ENCODE data around the gene PLB1.

PLB1 gene

DNA sequence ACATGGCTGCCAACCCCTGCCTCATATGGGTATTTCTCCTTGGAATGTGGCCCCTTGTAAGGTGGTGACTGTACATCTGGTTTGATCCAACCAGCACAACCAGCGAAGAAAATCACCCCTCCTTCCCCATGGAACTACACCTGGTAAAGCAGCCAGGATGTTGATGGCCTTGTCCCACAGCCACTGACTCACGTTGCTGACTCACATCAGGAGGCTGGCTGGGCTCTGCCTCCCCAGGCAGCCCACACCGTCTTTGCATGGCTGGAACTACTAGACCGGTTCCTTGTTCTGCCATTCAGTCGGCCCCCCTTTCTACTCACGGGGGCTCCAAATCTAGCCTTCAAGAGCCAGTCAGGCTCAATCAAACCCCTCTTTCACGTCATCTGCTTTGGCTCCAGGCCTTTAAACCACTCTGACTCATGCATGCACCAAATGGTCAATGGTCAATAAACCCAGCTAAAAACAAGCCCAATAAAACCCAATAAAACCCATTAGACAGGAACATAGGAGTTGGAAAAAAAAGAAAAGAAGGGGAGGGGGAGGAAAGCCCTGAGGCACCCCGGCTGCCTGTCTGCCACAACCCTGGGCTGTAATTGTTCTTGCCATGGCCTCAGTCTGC is 114.8 kb downstream of the PLB1 start:
- Histone ChIP-seq H3K4me1 (peaks cover 0 to 63% (median 36%) of the 10 kb centered on the region in 4 donors), H3K4me3 (no peak overlapping the region), H3K9me3 (no peaks in the 10 kb centered on the region), H3K27me3 (no peaks in the 10 kb centered on the region), H3K27ac (peak overlapping the region; percentile 51 to 80), H3K36me3 (no peaks in the 10 kb centered on the region)
- no peak for TF ChIP-seq CTCF (IDR thresholded peaks at IDR 0.05)
- intact Hi-C loops (cut with DNase I; ENCODE audit: low total_unique reads) = no loop called here
- peak; percentile 72 to 88 for DNase-seq

DNA sequence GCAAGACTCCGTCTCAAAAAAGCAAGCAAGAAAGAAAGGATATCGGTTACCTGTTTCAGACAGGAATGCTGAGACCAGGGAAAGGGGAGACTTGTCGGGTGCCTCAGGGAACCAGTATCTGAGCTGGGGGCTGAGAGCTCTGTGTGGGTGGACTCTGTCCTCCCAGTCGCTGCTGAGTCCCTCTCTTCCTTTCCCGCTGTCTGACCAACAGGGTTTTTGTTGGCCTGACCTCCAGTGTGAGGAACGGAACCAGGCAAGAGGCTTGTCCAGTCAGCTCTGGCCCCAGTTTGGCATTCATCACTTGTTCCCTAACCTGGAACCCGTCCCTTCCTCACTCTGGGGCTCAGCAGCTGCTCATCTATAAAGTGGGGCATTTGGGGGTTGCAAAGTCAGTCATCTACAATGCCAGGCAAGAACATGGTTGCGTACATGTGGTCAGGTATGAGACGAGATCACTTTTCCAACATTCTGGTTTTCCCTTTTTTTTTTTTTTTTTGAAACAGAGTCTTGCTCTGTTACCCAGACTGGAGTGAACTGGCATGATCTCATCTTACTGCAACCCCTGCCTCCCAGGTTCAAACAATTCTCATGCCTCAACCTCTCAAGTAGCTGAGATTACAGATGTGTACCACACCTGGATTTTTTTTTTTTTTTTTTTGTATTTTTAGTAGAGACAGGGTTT is 116.4 kb downstream of the PLB1 start:
- Histone ChIP-seq H3K9me3 (no peaks in the 10 kb centered on the region), H3K27me3 (no peaks in the 10 kb centered on the region), H3K36me3 (no peaks in the 10 kb centered on the region), H3K27ac (peak overlapping the region; percentile 41 to 80), H3K4me1 (peaks cover 0 to 52% (median 26%) of the 10 kb centered on the region in 4 donors), H3K4me3 (peak overlapping the region in 1 of 2 donors; percentile 6)
- no peak for TF ChIP-seq CTCF (IDR thresholded peaks at IDR 0.05)
- intact Hi-C loops (cut with DNase I; ENCODE audit: low total_unique reads) = no loop called here
- DNase-seq = no peak

GRCh38 chr2:28613186-28613585 is 117.3 kb downstream of the PLB1 start:
- intact Hi-C loops (cut with DNase I; ENCODE audit: low total_unique reads) = no loop called here
- Histone ChIP-seq H3K9me3 (no peaks in the 10 kb centered on the region), H3K4me1 (peaks cover 0 to 50% (median 22%) of the 10 kb centered on the region in 4 donors), H3K27me3 (no peaks in the 10 kb centered on the region), H3K27ac (no peak overlapping the region), H3K36me3 (no peaks in the 10 kb centered on the region), H3K4me3 (no peak overlapping the region)
- DNase-seq = no peak
- no peak for TF ChIP-seq CTCF (IDR thresholded peaks at IDR 0.05)

DNA sequence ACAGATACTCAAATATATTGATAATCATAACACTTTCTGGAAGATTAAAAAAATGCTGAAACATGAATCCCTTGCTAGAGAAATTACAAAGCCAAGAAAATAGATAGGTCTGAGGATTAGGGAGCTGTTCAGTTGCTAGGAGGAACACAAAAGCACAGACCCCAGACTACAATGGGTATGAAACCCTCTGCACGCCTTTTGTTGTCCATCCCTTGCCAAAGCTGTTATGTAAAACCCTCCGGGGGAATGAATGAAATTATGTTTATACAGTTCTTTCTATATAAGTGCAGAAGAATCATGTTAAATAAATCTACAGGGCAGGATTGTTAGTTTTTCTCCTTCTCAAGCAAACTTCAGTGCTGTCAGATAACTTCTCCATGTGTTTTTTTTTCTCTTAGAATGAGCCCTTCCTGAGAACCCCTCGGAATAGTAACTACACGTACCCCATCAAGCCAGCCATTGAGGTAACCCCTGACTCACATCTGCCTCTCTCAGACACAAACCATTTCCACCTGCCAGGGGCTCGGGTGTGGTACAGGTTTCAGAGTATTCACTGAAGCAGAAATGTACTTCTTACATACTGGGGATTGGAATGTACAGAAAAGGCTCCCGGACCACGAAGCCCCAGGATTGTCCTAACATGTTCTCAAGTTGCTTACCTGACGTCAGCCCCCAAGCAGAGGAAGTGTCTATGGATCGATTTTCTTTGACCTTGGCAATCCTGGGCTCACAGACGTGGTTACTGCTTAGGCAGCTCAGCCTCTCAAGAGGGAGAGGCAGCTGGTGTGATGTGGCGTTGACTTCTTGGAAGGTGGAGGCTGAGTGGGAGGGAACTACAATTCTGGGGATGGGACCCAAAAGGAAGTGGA is 118.0 kb downstream of the PLB1 start:
- H3K27ac ChIP-seq = peak overlapping the region in 1 of 2 donors; percentile 16
- H3K27me3 ChIP-seq = no peaks in the 10 kb centered on the region
- no peak for DNase-seq
- H3K36me3 ChIP-seq = no peaks in the 10 kb centered on the region
- TF ChIP-seq CTCF (IDR thresholded peaks at IDR 0.05) = no peak
- peaks cover 0 to 46% (median 19%) of the 10 kb centered on the region in 4 donors for H3K4me1 ChIP-seq
- no peak overlapping the region for H3K4me3 ChIP-seq
- H3K9me3 ChIP-seq = no peaks in the 10 kb centered on the region
- intact Hi-C loops (cut with DNase I; ENCODE audit: low total_unique reads) = no loop called here

- DNase-seq = no peak
- Histone ChIP-seq H3K27me3 (no peaks in the 10 kb centered on the region), H3K9me3 (no peaks in the 10 kb centered on the region), H3K27ac (no peak overlapping the region), H3K4me1 (peaks cover 0 to 53% (median 29%) of the 10 kb centered on the region in 4 donors), H3K4me3 (no peak overlapping the region), H3K36me3 (no peaks in the 10 kb centered on the region)
- intact Hi-C loops (cut with DNase I; ENCODE audit: low total_unique reads) = no loop called here
- no peak for TF ChIP-seq CTCF (IDR thresholded peaks at IDR 0.05)
Observed at GRCh38 chr2:28615706-28616105, 119.8 kb downstream of the PLB1 start.

Measured in tibial artery (tissue), 4 donors.